LNCaP clone FGC (cell line): ENCODE measurements around the gene CDKN2B-AS1.

ENCODE experiments used
- DNase-seq: peaks from one replicate; pipeline ENCODE4 v3.0.0-alpha.2; 2011; ENCODE audit warnings: low read depth
- H3K4me3 ChIP-seq: 2 replicates; pipeline ENCODE4 v1.5.1; 2011; ENCODE audit warnings: mild to moderate bottlenecking, low read depth, low read length, control low read depth
- CTCF ChIP-seq: IDR thresholded peaks from 2 replicates; pipeline ENCODE4 v1.5.1; 2012; ENCODE audit warnings: mild to moderate bottlenecking; ENCODE audit not compliant: control insufficient read depth, insufficient read depth; ENCODE audit errors: extremely low read depth

Gene CDKN2B-AS1

GRCh38 chr9:21966140-21966851 is 28.3 kb upstream of the CDKN2B-AS1 start:
- no peak overlapping the region for H3K4me3 ChIP-seq
- TF ChIP-seq CTCF, result no peak
- no peak for DNase-seq

GRCh38 chr9:21967169-21967568 is 27.4 kb upstream of the CDKN2B-AS1 start:
- no peak for TF ChIP-seq CTCF
- no peak for DNase-seq
- no peak overlapping the region for H3K4me3 ChIP-seq

GRCh38 chr9:21967702-21968101 is 26.9 kb upstream of the CDKN2B-AS1 start:
- no peak for TF ChIP-seq CTCF
- DNase-seq, result no peak
- no peak overlapping the region for H3K4me3 ChIP-seq

- TF ChIP-seq CTCF, result no peak
- DNase-seq, result no peak
- H3K4me3 ChIP-seq, result no peak overlapping the region
These were observed 26.1 kb upstream of the CDKN2B-AS1 start for GRCh38 chr9:21968331-21969010.

- DNase-seq, result no peak
- no peak overlapping the region for H3K4me3 ChIP-seq
- no peak for TF ChIP-seq CTCF
These were observed 25.3 kb upstream of the CDKN2B-AS1 start for GRCh38 chr9:21969011-21969940.

GRCh38 chr9:21969951-21970799 is 24.4 kb upstream of the CDKN2B-AS1 start:
- no peak for DNase-seq
- H3K4me3 ChIP-seq, result no peak overlapping the region

More at GRCh38 chr9:21969951-21970799, 24.4 kb upstream of the CDKN2B-AS1 start:
- TF ChIP-seq CTCF, result no peak
